Naive thymus-derived CD4-positive, alpha-beta T cell (primary cell): ENCODE results near the gene MRPS27. TPM values are rescaled to one million over a fixed set of nuclear protein-coding genes. Genes with fewer than 3 reads are reported as not detected.
A peak's percentile ranks its signal among the peaks of the same experiment; 100 is the strongest.

Source experiments
- ATAC-seq: fragments of 150-1000 bp; cut with Tn5 transposase; 2 replicates; pipeline ENCODE4 v1.10.0; 2021; ENCODE audit warnings: mild to moderate bottlenecking, moderate library complexity
- CTCF ChIA-PET: fragments of 350-600 bp; sonication (Branson Sonifier 250); formaldehyde crosslinking; loops from one replicate; lab custom pipeline; 2021; ENCODE audit warnings: antibody characterized with exemption; lab: Charles Lee
- POLR2A ChIA-PET: fragments of 350-600 bp; sonication (Branson Sonifier 250); formaldehyde crosslinking; loops from one replicate; lab custom pipeline; 2021; ENCODE audit warnings: antibody characterized with exemption, inconsistent platforms; lab: Charles Lee
- DNase-seq, 9 donors: peaks; one replicate each; pipeline versions ENCODE4 v3.0.0 to v3.0.0-alpha.2; 2020 to 2022; ENCODE audit warnings: mixed read lengths in 1 of 9
- H3K27ac ChIP-seq: one replicate; pipeline ENCODE4 v1.7.0; 2013; ENCODE audit warnings: mild to moderate bottlenecking, low read depth, low read length, moderate library complexity
- H3K27me3 ChIP-seq, 2 donors: one replicate each; pipeline ENCODE4 v1.7.0; 2013; ENCODE audit warnings: low read length in 2 of 2, mild to moderate bottlenecking in 2 of 2, moderate library complexity in 2 of 2; ENCODE audit not compliant: control insufficient read depth in 2 of 2, insufficient read depth in 2 of 2
- H3K36me3 ChIP-seq, 3 experiments: 1 replicate in 2 of 3; 2 replicates in 1 of 3; pipeline ENCODE4 v1.7.0; 2013; ENCODE audit warnings: low read length in 3 of 3, mild to moderate bottlenecking in 3 of 3, moderate library complexity in 1 of 3; ENCODE audit not compliant: insufficient read depth in 3 of 3, control insufficient read depth in 2 of 3
- H3K4me1 ChIP-seq, 2 donors: one replicate each; pipeline ENCODE4 v1.7.0; 2013; ENCODE audit warnings: low read length in 2 of 2, mild to moderate bottlenecking in 2 of 2, moderate library complexity in 1 of 2; ENCODE audit not compliant: control insufficient read depth in 2 of 2, insufficient read depth in 2 of 2
- H3K4me3 ChIP-seq: 2 replicates; pipeline ENCODE4 v1.7.0; 2013; ENCODE audit warnings: mild to moderate bottlenecking, low read length
- H3K9me3 ChIP-seq, 3 experiments: 1 replicate in 2 of 3; 2 replicates in 1 of 3; pipeline ENCODE4 v1.7.0; 2013; ENCODE audit warnings: low read length in 3 of 3; ENCODE audit not compliant: control insufficient read depth in 2 of 3
- H3K27ac Mint-ChIP-seq, 9 donors: one replicate each; pipeline ENCODE4 v1.8.0; 2020 to 2022; ENCODE audit warnings: mixed read lengths in 9 of 9, mild to moderate bottlenecking in 8 of 9, moderate library complexity in 5 of 9, inconsistent platforms in 2 of 9
- H3K27me3 Mint-ChIP-seq, 5 donors: one replicate each; pipeline ENCODE4 v1.8.0; 2021 to 2022; ENCODE audit warnings: mixed read lengths in 5 of 5, mild to moderate bottlenecking in 1 of 5
- H3K36me3 Mint-ChIP-seq, 5 donors: one replicate each; pipeline ENCODE4 v1.8.0; 2020 to 2022; ENCODE audit warnings: mixed read lengths in 5 of 5, mild to moderate bottlenecking in 3 of 5, inconsistent platforms in 1 of 5
- H3K4me1 Mint-ChIP-seq, 7 donors: one replicate each; pipeline ENCODE4 v1.8.0; 2020 to 2022; ENCODE audit warnings: mixed read lengths in 7 of 7, mild to moderate bottlenecking in 3 of 7, inconsistent platforms in 1 of 7
- H3K4me3 Mint-ChIP-seq, 10 donors: one replicate each; pipeline ENCODE4 v1.8.0; 2020 to 2022; ENCODE audit warnings: mild to moderate bottlenecking in 10 of 10, mixed read lengths in 10 of 10, moderate library complexity in 6 of 10, inconsistent platforms in 2 of 10
- H3K9me3 Mint-ChIP-seq, 11 donors: one replicate each; pipeline ENCODE4 v1.8.0; 2020 to 2022; ENCODE audit warnings: mixed read lengths in 11 of 11, mild to moderate bottlenecking in 4 of 11, inconsistent platforms in 1 of 11, moderate library complexity in 1 of 11
- intact Hi-C, 2 donors: fragments of 100-400 bp; cut with micrococcal nuclease; formaldehyde crosslinking; loops; one replicate each; pipeline ENCODE4 v1.15.1; 2023
- polyA plus RNA-seq, 2 donors: library from polyadenylated mRNA; unstranded; fragments of 300-500 nt; fragmentation: Illumina TruSeq; gene quantifications; one replicate each; pipeline ENCODE4 v1.2.3, GENCODE V29; 2021
- total RNA-seq, 6 experiments: library from RNA in 5 of 6; stranded (reverse) in 5 of 6; gene quantifications; 1 replicate in 5 of 6; 2 replicates in 1 of 6; pipeline ENCODE4 v1.2.3 and lab custom pipeline; 2021 to 2026

The MRPS27 gene
- total and polyA plus RNA-seq, 7 experiments from 2014 or later, result 35.2 to 54.0 (median 39.5) TPM

GRCh38 chr5:72364171-72364570, 44.1 kb upstream of the MRPS27 start:
- H3K4me1 ChIP-seq, result no peaks in the 10 kb centered on the region
- H3K9me3 Mint-ChIP-seq, result peaks cover 0 to 4% (median 0%) of the 10 kb centered on the region in 11 donors
- peaks cover 0 to 7% (median 0%) of the 10 kb centered on the region in 7 donors for H3K4me1 Mint-ChIP-seq
- H3K36me3 Mint-ChIP-seq, result peaks cover 16 to 53% (median 24%) of the 10 kb centered on the region in 5 donors
- H3K27ac ChIP-seq, result no peak overlapping the region
- H3K36me3 ChIP-seq, result peaks cover 0 to 28% (median 0%) of the 10 kb centered on the region in 3 experiments
- no peaks in the 10 kb centered on the region for H3K27me3 Mint-ChIP-seq
- intact Hi-C loops, result loop anchor here in 1 of 2 donors (10.0 kb wide), 1 partner anchor 161 kb away; no protein-coding TSS in a partner anchor
- CTCF ChIA-PET, result interaction anchor here (1.0 kb wide), 2 partner anchors 9 to 455 kb away, joined by 3 to 4 read pairs; no protein-coding TSS in a partner anchor
- POLR2A ChIA-PET, result no interaction called here
- no peaks in the 10 kb centered on the region for H3K27me3 ChIP-seq
- DNase-seq (no peak), ATAC-seq (no peak)
- no peak overlapping the region for H3K4me3 ChIP-seq
- H3K9me3 ChIP-seq, result no peaks in the 10 kb centered on the region
- H3K27ac Mint-ChIP-seq, result no peak overlapping the region
- no peak overlapping the region for H3K4me3 Mint-ChIP-seq

- CTCF ChIA-PET, result interaction anchor here (1.0 kb wide), 1 partner anchor 10 kb away, joined by 4 read pairs; no protein-coding TSS in a partner anchor
- Mint-ChIP-seq H3K9me3 (peaks cover 0 to 4% (median 0%) of the 10 kb centered on the region in 11 donors), H3K27me3 (no peaks in the 10 kb centered on the region), H3K4me1 (peaks cover 0 to 6% (median 0%) of the 10 kb centered on the region in 7 donors), H3K36me3 (peaks cover 16 to 53% (median 32%) of the 10 kb centered on the region in 5 donors), H3K27ac (peak overlapping the region in 2 of 9 donors; percentile 9 to 22), H3K4me3 (no peak overlapping the region)
- Histone ChIP-seq H3K4me1 (no peaks in the 10 kb centered on the region), H3K9me3 (no peaks in the 10 kb centered on the region), H3K4me3 (no peak overlapping the region), H3K36me3 (peaks cover 0 to 34% (median 0%) of the 10 kb centered on the region in 3 experiments), H3K27me3 (no peaks in the 10 kb centered on the region), H3K27ac (no peak overlapping the region)
- ATAC-seq (no peak), DNase-seq (no peak)
- POLR2A ChIA-PET, result no interaction called here
- intact Hi-C loops, result loop anchor here in 1 of 2 donors (10.0 kb wide), 1 partner anchor 162 kb away; no protein-coding TSS in a partner anchor
These were observed 43.2 kb upstream of the MRPS27 start for GRCh38 chr5:72363166-72363802.

GRCh38 chr5:72359886-72360285, 39.8 kb upstream of the MRPS27 start:
- no peak overlapping the region for H3K27ac Mint-ChIP-seq

GRCh38 chr5:72358925-72359324, 38.9 kb upstream of the MRPS27 start:
- peaks cover 0 to 4% (median 0%) of the 10 kb centered on the region in 11 donors for H3K9me3 Mint-ChIP-seq
- H3K4me1 Mint-ChIP-seq, result peaks cover 0 to 4% (median 0%) of the 10 kb centered on the region in 7 donors
- peaks cover 16 to 53% (median 38%) of the 10 kb centered on the region in 5 donors for H3K36me3 Mint-ChIP-seq
- no peaks in the 10 kb centered on the region for H3K27me3 Mint-ChIP-seq
- DNase-seq, result no peak
- Histone ChIP-seq H3K4me3 (no peak overlapping the region), H3K27ac (no peak overlapping the region), H3K36me3 (peaks cover 0 to 38% (median 0%) of the 10 kb centered on the region in 3 experiments), H3K27me3 (no peaks in the 10 kb centered on the region), H3K4me1 (no peaks in the 10 kb centered on the region), H3K9me3 (no peaks in the 10 kb centered on the region)
- no peak overlapping the region for H3K27ac Mint-ChIP-seq
- POLR2A ChIA-PET, result no interaction called here
- no peak overlapping the region for H3K4me3 Mint-ChIP-seq
- intact Hi-C loops, result no loop called here
- CTCF ChIA-PET, result no interaction called here
- no peak for ATAC-seq

More at GRCh38 chr5:72359886-72360285, 39.8 kb upstream of the MRPS27 start:
- no peak overlapping the region for H3K27ac ChIP-seq
- ATAC-seq, result no peak
- intact Hi-C loops, result loop anchor here in 1 of 2 donors (10.0 kb wide), 1 partner anchor 165 kb away; no protein-coding TSS in a partner anchor
- POLR2A ChIA-PET, result interaction anchor here (0.6 kb wide), 1 partner anchor 57 kb away, joined by 4 read pairs; no protein-coding TSS in a partner anchor
- peaks cover 0 to 38% (median 0%) of the 10 kb centered on the region in 3 experiments for H3K36me3 ChIP-seq
- H3K4me3 ChIP-seq, result no peak overlapping the region
- Mint-ChIP-seq H3K9me3 (peaks cover 0 to 4% (median 0%) of the 10 kb centered on the region in 11 donors), H3K4me3 (no peak overlapping the region), H3K36me3 (peaks cover 16 to 59% (median 38%) of the 10 kb centered on the region in 5 donors), H3K27me3 (no peaks in the 10 kb centered on the region), H3K4me1 (peaks cover 0 to 4% (median 0%) of the 10 kb centered on the region in 7 donors)
- H3K27me3 ChIP-seq, result no peaks in the 10 kb centered on the region
- no peaks in the 10 kb centered on the region for H3K4me1 ChIP-seq
- no peaks in the 10 kb centered on the region for H3K9me3 ChIP-seq
- CTCF ChIA-PET, result no interaction called here
- DNase-seq, result no peak

- H3K4me1 ChIP-seq, result no peaks in the 10 kb centered on the region
- Mint-ChIP-seq H3K4me3 (no peak overlapping the region), H3K9me3 (no peaks in the 10 kb centered on the region), H3K27me3 (no peaks in the 10 kb centered on the region), H3K27ac (no peak overlapping the region), H3K4me1 (peaks cover 0 to 5% (median 0%) of the 10 kb centered on the region in 7 donors), H3K36me3 (peaks cover 5 to 51% (median 35%) of the 10 kb centered on the region in 5 donors)
- no peaks in the 10 kb centered on the region for H3K27me3 ChIP-seq
- H3K4me3 ChIP-seq, result no peak overlapping the region
- intact Hi-C loops, result no loop called here
- H3K9me3 ChIP-seq, result no peaks in the 10 kb centered on the region
- DNase-seq, result no peak
- ATAC-seq, result no peak
- no peak overlapping the region for H3K27ac ChIP-seq
- ChIA-PET POLR2A (no interaction called here), CTCF (interaction anchor here (1.6 kb wide), 1 partner anchor 10 kb away, joined by 7 read pairs; no protein-coding TSS in a partner anchor)
- H3K36me3 ChIP-seq, result peaks cover 0 to 26% (median 0%) of the 10 kb centered on the region in 3 experiments
These were observed 36.3 kb upstream of the MRPS27 start for GRCh38 chr5:72356361-72356760.

- ChIA-PET CTCF (interaction anchor here (1.6 kb wide), 1 partner anchor 11 kb away, joined by 7 read pairs; no protein-coding TSS in a partner anchor), POLR2A (no interaction called here)
- Histone ChIP-seq H3K27me3 (no peaks in the 10 kb centered on the region), H3K4me3 (no peak overlapping the region), H3K27ac (no peak overlapping the region), H3K4me1 (no peaks in the 10 kb centered on the region), H3K36me3 (peaks cover 0 to 22% (median 0%) of the 10 kb centered on the region in 3 experiments), H3K9me3 (no peaks in the 10 kb centered on the region)
- no peak overlapping the region for H3K4me3 Mint-ChIP-seq
- peaks cover 0 to 5% (median 0%) of the 10 kb centered on the region in 7 donors for H3K4me1 Mint-ChIP-seq
- H3K36me3 Mint-ChIP-seq, result peaks cover 5 to 51% (median 35%) of the 10 kb centered on the region in 5 donors
- no peaks in the 10 kb centered on the region for H3K9me3 Mint-ChIP-seq
- H3K27ac Mint-ChIP-seq, result no peak overlapping the region
- DNase-seq (no peak), ATAC-seq (no peak)
- H3K27me3 Mint-ChIP-seq, result no peaks in the 10 kb centered on the region
- intact Hi-C loops, result no loop called here
These were observed 35.8 kb upstream of the MRPS27 start for GRCh38 chr5:72355706-72356299.
